Mesodermal cell (in vitro differentiated cells): ENCODE data around the gene GNAI1.
A peak's percentile ranks its signal among the peaks of the same experiment; 100 is the strongest.
"Not testable (repeated sequence)": the region's sequence is repeated elsewhere in the genome, so short reads cannot be mapped to it uniquely, and the experiment has no call there.

Experiments used
- H3K27ac ChIP-seq: 2 replicates; pipeline ENCODE4 v1.7.0; 2013; ENCODE audit warnings: mild to moderate bottlenecking, low read depth, low read length, moderate library complexity; ENCODE audit not compliant: severe bottlenecking
- H3K36me3 ChIP-seq: 2 replicates; pipeline ENCODE4 v1.7.1; 2013; ENCODE audit warnings: mild to moderate bottlenecking, low read length, moderate library complexity; ENCODE audit not compliant: control insufficient read depth, insufficient read depth
- H3K4me1 ChIP-seq: one replicate; pipeline ENCODE4 v1.7.1; 2013; ENCODE audit warnings: mild to moderate bottlenecking, low read length; ENCODE audit not compliant: insufficient read depth, control insufficient read depth, poor library complexity, severe bottlenecking
- H3K4me3 ChIP-seq: 2 replicates; pipeline ENCODE4 v1.7.0; 2013; ENCODE audit warnings: low read length, control low read depth, mild to moderate bottlenecking; ENCODE audit not compliant: insufficient read depth, poor library complexity, severe bottlenecking; ENCODE audit errors: extremely low read depth
- H3K9me3 ChIP-seq: 2 replicates; pipeline ENCODE4 v1.7.1; 2013; ENCODE audit warnings: mild to moderate bottlenecking, low read length, moderate library complexity; ENCODE audit not compliant: control insufficient read depth
- WGBS, 2 experiments: methylation state at CpG; one replicate each; pipeline ENCODE4 v1.1.5; 2013; ENCODE audit warnings: missing lambda C conversion rate in 2 of 2; ENCODE audit not compliant: insufficient coverage in 2 of 2; 5-methylcytosine and 5-hydroxymethylcytosine counted together

The GNAI1 gene

DNA sequence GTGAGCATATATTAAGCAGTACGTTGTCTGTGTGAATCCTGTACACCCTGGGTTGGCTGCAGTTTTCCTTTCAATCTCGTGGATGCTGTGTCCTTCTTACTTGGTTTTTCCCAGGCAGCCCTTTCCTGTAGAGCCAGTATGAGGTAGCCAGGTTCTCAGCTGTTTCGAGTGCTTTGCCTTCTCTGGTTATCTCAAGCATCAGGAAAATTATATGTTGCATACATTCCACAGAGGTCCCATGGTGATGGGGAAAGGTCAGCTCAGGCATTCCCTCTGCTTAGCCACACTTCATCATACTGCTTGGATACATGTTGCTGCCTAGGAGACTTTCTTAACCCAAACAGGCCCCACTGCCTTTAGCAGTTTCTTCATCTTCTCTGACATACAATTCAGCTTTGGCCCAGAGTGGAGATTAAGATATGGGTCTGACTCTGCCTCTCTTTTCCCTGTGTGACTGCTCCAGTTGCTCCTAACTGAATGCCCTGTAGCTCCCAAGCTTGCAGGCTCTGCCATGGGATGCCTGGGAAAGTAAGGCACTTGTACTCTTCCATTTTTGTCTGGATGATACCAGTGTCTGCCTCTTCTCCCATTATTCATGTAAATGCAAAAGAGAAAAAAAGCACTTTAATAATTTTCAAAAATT lies 11.3 kb downstream of the GNAI1 start:
- peak overlapping the region; percentile 87 for H3K27ac ChIP-seq
- WGBS, 2 experiments = 64 to 75% methylated on average over 1 to 2 of the region's 3 CpGs
- H3K4me1 ChIP-seq = peaks cover 19% of the 10 kb centered on the region
- no peaks in the 10 kb centered on the region for H3K9me3 ChIP-seq
- H3K36me3 ChIP-seq = peaks cover 3% of the 10 kb centered on the region
- no peak overlapping the region for H3K4me3 ChIP-seq

DNA sequence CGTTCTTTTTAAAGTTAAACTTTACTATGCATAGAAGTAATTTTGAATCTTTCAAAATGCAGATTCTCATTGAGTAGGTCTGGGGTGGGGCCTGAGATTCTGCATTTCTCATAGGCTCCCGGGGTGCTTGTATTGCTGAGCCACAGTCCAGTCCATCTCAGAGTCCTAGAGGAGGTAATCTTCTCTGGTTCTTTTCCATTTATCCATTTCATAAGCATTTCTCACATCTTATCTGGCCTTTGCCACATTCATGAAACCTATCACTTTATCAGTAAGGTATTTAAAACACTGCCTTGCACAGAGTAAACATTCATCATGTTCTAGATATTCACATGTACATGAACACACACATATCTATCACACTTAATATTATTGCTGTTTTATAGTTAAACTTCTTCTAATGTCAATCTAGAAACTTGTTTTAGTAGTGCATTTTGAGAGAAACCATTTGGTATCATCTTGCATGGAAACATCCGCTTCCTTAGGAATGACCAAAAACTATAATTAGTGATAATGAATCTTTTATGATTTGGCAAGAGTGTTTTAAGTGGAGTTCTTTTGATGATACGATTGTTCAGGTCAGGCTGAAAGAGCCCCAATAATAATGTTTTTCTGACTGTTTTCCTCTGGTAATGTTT lies 12.0 kb downstream of the GNAI1 start:
- WGBS, 2 experiments = 95 to 100% methylated on average over 2 of the region's 4 CpGs
- Histone ChIP-seq H3K27ac (peak overlapping the region; percentile 87), H3K36me3 (peaks cover 3% of the 10 kb centered on the region), H3K4me3 (no peak overlapping the region), H3K4me1 (peaks cover 23% of the 10 kb centered on the region), H3K9me3 (no peaks in the 10 kb centered on the region)

DNA sequence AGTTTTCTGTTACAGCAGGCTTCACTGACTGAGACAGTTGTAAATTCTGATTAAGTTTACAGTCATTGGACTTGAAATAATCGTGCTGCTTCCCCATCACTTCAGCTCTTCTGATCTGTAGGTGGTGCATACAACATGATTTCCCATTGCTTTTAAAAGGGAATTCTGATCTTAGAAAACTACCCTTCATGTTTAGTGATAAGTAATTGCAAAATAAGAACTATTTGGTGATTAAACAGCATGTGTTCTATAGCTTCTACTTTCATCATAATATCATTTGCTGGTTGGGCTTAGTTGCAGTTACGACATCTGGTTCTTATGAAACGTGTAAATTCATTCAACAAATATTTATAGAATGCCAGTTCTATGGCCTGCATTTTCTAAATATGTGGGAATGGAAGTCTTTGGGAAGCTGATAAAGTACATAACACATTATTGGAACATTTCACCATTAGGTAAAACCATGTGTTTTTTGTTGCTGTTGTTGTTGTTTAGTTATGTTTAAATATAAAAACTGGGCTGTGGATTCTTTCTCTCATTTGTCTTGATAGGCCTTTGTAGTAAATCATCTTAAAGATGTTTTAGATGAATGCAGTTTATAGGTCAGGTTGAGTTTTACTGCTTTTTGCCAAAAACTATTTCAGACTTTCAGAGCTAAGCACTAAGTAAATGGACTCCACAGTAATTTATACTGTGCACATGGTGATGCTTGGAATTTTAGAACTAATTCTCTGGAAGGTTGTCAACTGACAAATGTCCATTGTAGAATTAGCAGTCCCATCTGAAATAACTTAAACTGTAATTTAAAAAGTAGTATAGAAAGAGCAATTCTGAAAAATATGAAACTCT lies 13.1 kb downstream of the GNAI1 start:
- Histone ChIP-seq H3K36me3 (no peaks in the 10 kb centered on the region), H3K27ac (no peak overlapping the region), H3K4me3 (no peak overlapping the region), H3K4me1 (peaks cover 23% of the 10 kb centered on the region), H3K9me3 (no peaks in the 10 kb centered on the region)
- no CpG with 5 or more reads among the region's 3 CpGs for WGBS, 2 experiments

DNA sequence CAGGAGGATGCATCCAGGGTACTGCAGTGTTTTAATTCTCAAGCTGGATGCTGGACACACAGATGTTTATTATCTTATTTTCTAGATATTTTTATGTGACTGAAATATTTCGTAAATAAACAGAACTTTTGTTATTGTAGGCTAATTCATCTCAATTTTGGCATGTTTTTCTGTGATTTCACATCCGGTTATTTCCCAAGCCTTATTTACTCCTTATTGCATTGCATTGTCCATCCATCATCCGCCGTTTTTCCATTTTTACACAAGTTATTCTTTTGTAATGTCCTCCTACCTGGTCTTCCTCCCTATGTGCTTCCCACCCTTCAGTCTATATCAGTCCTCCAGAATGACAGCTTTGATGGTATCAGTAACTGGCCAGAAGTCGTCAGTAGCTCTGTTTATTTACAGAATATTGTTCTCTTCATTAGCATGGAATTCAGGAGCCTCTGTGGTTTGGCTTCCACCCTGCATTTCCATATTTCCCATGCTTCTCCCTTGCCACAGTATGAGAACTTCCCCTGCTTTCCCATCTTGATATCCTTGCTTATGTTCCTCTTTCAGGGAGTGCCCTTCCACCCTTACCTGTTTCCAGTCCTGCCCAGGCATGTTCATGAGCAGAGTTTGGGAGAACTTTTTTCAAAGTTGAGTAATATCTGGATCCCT lies 16.1 kb downstream of the GNAI1 start:
- H3K9me3 ChIP-seq = no peaks in the 10 kb centered on the region

DNA sequence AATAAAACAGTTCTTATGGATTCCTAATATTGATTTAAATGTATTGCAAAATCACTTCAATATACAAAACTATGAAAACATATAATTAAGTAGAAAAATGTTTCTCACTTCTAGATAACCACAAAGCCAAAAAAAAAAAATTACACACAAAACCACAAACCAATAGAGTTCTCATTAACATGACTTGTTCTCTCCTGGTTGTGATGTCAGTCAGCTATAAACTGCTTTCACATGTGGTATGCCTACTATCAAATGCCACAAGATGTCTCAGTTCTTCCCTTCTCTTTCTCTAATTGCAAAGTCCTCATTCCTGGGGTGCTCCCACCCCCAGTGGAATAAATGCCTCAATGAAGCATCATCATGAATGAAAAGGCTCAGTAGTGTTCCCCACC lies 16.6 kb downstream of the GNAI1 start:
- Histone ChIP-seq H3K9me3 (no peaks in the 10 kb centered on the region), H3K36me3 (no peaks in the 10 kb centered on the region), H3K4me1 (peaks cover 27% of the 10 kb centered on the region), H3K27ac (no peak overlapping the region), H3K4me3 (no peak overlapping the region)

More for the DNA sequence above, 16.1 kb downstream of the GNAI1 start:
- no peak overlapping the region for H3K27ac ChIP-seq
- no peak overlapping the region for H3K4me3 ChIP-seq
- 93 to 100% methylated on average over 3 of the region's 5 CpGs for WGBS, 2 experiments
- H3K36me3 ChIP-seq = no peaks in the 10 kb centered on the region
- peaks cover 31% of the 10 kb centered on the region for H3K4me1 ChIP-seq

DNA sequence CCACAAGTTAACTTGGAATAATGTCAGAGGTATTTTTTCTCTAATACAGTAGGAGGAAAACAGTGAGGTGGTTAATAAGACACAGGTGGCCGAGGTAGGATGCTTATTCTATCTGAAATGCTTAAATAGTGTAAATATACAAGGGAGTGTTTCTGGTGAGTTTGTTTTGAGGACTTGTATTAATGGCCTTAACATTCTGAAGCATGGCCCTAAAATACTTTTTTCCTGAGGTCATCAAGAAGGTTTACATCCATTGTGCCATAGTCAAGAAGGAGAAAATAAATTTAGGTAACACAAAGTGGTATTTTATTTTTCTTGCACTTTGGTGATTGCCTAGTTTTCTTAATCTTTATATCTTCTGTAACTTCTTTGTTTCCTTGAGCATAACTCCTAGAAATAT lies 18.8 kb downstream of the GNAI1 start:
- no peak overlapping the region for H3K27ac ChIP-seq
- H3K4me1 ChIP-seq = peaks cover 14% of the 10 kb centered on the region

DNA sequence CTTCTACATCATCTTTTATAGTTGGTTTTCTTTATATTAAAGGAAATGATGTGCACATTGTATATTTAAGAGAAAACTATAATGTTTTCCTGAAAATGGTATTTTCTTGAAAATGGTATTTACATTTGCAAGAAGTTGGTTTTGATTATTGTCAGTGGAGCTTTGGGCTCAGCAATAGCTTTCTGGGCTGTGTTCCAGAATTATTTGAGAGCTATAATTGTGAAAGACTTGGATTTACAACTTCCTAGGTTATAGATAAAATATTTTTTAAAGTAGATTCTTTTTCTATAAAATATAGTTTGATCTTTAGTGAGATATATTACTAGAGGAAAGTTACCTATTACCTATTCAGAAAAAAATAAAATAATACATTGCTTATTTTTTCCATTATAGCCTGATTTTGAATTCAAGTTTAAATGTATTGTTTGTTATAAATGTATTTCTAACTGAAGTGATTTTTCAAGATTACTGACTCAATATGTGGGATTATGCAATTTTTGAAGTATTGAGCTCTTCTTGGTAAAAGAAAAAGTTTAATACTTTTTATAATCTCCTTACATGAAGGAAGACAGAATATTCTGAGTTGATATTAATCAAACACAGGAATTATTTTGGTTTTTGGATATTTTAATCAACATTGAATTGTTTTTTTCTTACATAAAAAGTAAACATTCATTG lies 20.2 kb downstream of the GNAI1 start:
- Histone ChIP-seq H3K9me3 (no peaks in the 10 kb centered on the region), H3K4me1 (peaks cover 14% of the 10 kb centered on the region), H3K36me3 (no peaks in the 10 kb centered on the region), H3K4me3 (no peak overlapping the region), H3K27ac (no peak overlapping the region)

More for the DNA sequence above, 18.8 kb downstream of the GNAI1 start:
- no peak overlapping the region for H3K4me3 ChIP-seq
- WGBS, 2 experiments = 88 to 100% methylated on average over 1 of the region's 1 CpG
- H3K36me3 ChIP-seq = no peaks in the 10 kb centered on the region
- H3K9me3 ChIP-seq = no peaks in the 10 kb centered on the region

DNA sequence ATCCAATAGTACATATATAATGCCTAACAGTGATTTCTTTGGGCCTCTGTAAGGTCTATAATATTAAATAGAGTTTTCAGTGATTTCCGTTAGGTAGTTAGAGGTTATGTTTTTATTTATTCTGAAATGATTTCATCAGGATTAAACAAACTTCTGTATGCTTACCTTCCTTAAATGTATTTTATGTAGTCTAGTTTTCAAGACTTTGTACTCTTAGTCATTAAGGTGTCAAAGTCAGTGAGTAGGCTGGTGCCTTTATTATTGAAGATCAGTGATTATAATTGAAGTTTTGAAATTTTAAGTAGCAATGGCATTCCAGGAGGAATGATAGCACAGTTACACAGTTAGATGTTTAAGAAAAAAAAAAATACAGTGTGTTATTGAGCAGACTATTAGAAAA lies 20.7 kb downstream of the GNAI1 start:
- no peak overlapping the region for H3K4me3 ChIP-seq
- peaks cover 14% of the 10 kb centered on the region for H3K4me1 ChIP-seq
- no peak overlapping the region for H3K27ac ChIP-seq
- no CpG with 5 or more reads among the region's 1 CpG for WGBS, 2 experiments
- no peaks in the 10 kb centered on the region for H3K36me3 ChIP-seq
- no peaks in the 10 kb centered on the region for H3K9me3 ChIP-seq

DNA sequence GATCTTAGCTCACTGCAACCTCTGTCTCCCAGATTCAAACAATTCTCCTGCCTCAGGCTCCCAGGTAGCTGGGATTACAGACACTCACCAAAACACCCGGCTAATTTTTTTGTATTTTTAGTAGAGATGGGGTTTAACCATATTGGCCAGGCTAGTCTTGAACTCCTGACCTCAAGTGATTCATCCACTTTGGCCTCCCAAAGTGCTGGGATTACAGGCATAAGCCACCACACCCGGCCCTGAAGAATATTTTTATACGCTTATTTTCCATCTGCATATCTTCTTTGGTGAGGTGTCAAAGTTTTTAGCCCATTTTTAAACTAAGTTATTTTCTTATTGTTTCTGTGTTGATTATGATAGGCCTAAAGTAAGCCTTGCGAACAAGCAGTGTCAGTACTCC lies 23.1 kb downstream of the GNAI1 start:
- not testable (repeated sequence) for H3K36me3 ChIP-seq, H3K4me1 ChIP-seq, H3K9me3 ChIP-seq, H3K4me3 ChIP-seq, H3K27ac ChIP-seq
- no CpG with 5 or more reads among the region's 4 CpGs for WGBS, 2 experiments

DNA sequence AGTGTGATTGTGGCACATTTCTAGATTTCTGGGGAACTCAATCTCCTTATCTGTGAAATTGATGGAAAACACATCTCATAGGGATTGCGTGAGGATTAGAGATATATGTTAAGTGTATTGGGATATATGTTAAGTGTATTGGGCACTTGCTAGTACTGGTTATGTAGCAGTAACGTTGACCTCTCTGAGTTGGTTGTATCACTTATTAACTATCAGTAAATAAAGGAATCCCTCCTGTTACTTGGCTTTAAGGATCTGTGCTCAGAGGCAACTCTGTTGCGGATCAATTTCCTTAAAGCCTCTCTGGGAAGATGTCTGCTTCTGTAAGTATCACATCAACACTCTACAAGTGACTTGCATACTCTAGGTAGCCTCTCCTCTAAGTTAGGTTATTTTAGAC lies 25.2 kb downstream of the GNAI1 start:
- Histone ChIP-seq H3K4me1 (no peaks in the 10 kb centered on the region), H3K27ac (no peak overlapping the region), H3K9me3 (no peaks in the 10 kb centered on the region), H3K36me3 (no peaks in the 10 kb centered on the region), H3K4me3 (no peak overlapping the region)
- WGBS, 2 experiments = 100% methylated on average over 2 of the region's 3 CpGs; no CpG with 5 or more reads in 1 of the 2 experiments
